Suppressor macrophage treated with lipopolysaccharide for 1 hour (primary cell): ENCODE measurements around the gene RBMS3.

ENCODE experiments used
- DNase-seq, 3 donors: peaks; one replicate each; pipeline ENCODE4 v3.0.0-alpha.2; 2020 to 2022

Gene RBMS3

GRCh38 chr3:29922992-29923746, 642.3 kb downstream of the RBMS3 start:
- DNase-seq = no peak

GRCh38 chr3:29924783-29925561, 644.1 kb downstream of the RBMS3 start:
- DNase-seq = no peak

GRCh38 chr3:29926378-29926777, 645.5 kb downstream of the RBMS3 start:
- no peak for DNase-seq

GRCh38 chr3:29932696-29933325, 651.9 kb downstream of the RBMS3 start:
- DNase-seq = no peak

GRCh38 chr3:29933802-29934490, 653.1 kb downstream of the RBMS3 start:
- no peak for DNase-seq

- DNase-seq = no peak
These were observed 653.9 kb downstream of the RBMS3 start for GRCh38 chr3:29934751-29935150.

GRCh38 chr3:29936054-29936453, 655.2 kb downstream of the RBMS3 start:
- DNase-seq = no peak

- no peak for DNase-seq
These were observed 655.9 kb downstream of the RBMS3 start for GRCh38 chr3:29936766-29937165.

- no peak for DNase-seq
These were observed 656.3 kb downstream of the RBMS3 start for GRCh38 chr3:29937185-29937584.

- no peak for DNase-seq
These were observed 660.0 kb downstream of the RBMS3 start for GRCh38 chr3:29940759-29941323.

GRCh38 chr3:29942297-29942696, 661.4 kb downstream of the RBMS3 start:
- no peak for DNase-seq

- DNase-seq = no peak
These were observed 668.3 kb downstream of the RBMS3 start for GRCh38 chr3:29949131-29949530.

GRCh38 chr3:29949940-29950616, 669.2 kb downstream of the RBMS3 start:
- DNase-seq = no peak

GRCh38 chr3:29952431-29952830, 671.6 kb downstream of the RBMS3 start:
- no peak for DNase-seq

- no peak for DNase-seq
These were observed 674.5 kb downstream of the RBMS3 start for GRCh38 chr3:29955413-29955812.

GRCh38 chr3:29958816-29959215, 677.9 kb downstream of the RBMS3 start:
- no peak for DNase-seq

GRCh38 chr3:29971895-29972294, 691.0 kb downstream of the RBMS3 start:
- no peak for DNase-seq

GRCh38 chr3:29972320-29972993, 691.6 kb downstream of the RBMS3 start:
- no peak for DNase-seq

- no peak for DNase-seq
These were observed 692.9 kb downstream of the RBMS3 start for GRCh38 chr3:29973763-29974162.

GRCh38 chr3:29976871-29977270, 696.0 kb downstream of the RBMS3 start:
- DNase-seq = no peak

- no peak for DNase-seq
These were observed 696.5 kb downstream of the RBMS3 start for GRCh38 chr3:29977360-29977759.

GRCh38 chr3:29978036-29978435, 697.2 kb downstream of the RBMS3 start:
- no peak for DNase-seq
